Activated CD8-positive, alpha-beta memory T cell treated with anti-CD3 and anti-CD28 coated beads, Interleukin-2, amount 50 U/mL, for 24 hours (primary cell): ENCODE data around the gene XCL2.
"Not testable (repeated sequence)": the region's sequence is repeated elsewhere in the genome, so short reads cannot be mapped to it uniquely, and the experiment has no call there.

Experiments
- DNase-seq: peaks from one replicate; pipeline ENCODE4 v3.0.0-alpha.2; 2020; ENCODE audit errors: extremely low read depth

The XCL2 gene

GRCh38 chr1:168556647-168557046 is 12.8 kb upstream of the XCL2 start:
- no peak for DNase-seq

GRCh38 chr1:168555508-168556046 is 11.8 kb upstream of the XCL2 start:
- no peak for DNase-seq

GRCh38 chr1:168554603-168555483 is 11.0 kb upstream of the XCL2 start:
- DNase-seq: no peak

GRCh38 chr1:168553680-168554553 is 10.1 kb upstream of the XCL2 start:
- DNase-seq: no peak

- no peak for DNase-seq
These were observed 9.2 kb upstream of the XCL2 start for GRCh38 chr1:168552961-168553360.

- no peak for DNase-seq
These were observed 7.9 kb upstream of the XCL2 start for GRCh38 chr1:168551688-168552087.

- DNase-seq: no peak
These were observed 7.2 kb upstream of the XCL2 start for GRCh38 chr1:168550971-168551370.

GRCh38 chr1:168546553-168546895 is 2.7 kb upstream of the XCL2 start:
- not testable (repeated sequence) for DNase-seq

- not testable (repeated sequence) for DNase-seq
These were observed 2.1 kb upstream of the XCL2 start for GRCh38 chr1:168545678-168546552.

GRCh38 chr1:168542978-168543377 is 819 bp downstream of the XCL2 start:
- not testable (repeated sequence) for DNase-seq

- not testable (repeated sequence) for DNase-seq
These were observed 3.0 kb downstream of the XCL2 start for GRCh38 chr1:168540798-168541197.

GRCh38 chr1:168535536-168535935 is 8.3 kb downstream of the XCL2 start:
- DNase-seq: no peak

GRCh38 chr1:168531615-168532345 is 12.0 kb downstream of the XCL2 start:
- no peak for DNase-seq

GRCh38 chr1:168529518-168529917 is 14.3 kb downstream of the XCL2 start:
- no peak for DNase-seq

GRCh38 chr1:168521401-168522000 is 22.3 kb downstream of the XCL2 start:
- DNase-seq: no peak

GRCh38 chr1:168520832-168521231 is 23.0 kb downstream of the XCL2 start:
- no peak for DNase-seq

- DNase-seq: peak; percentile 32
These were observed 23.6 kb downstream of the XCL2 start for GRCh38 chr1:168520052-168520751.

GRCh38 chr1:168518813-168519212 is 25.0 kb downstream of the XCL2 start:
- DNase-seq: no peak

- no peak for DNase-seq
These were observed 25.6 kb downstream of the XCL2 start for GRCh38 chr1:168518201-168518689.

GRCh38 chr1:168514455-168514854 is 29.3 kb downstream of the XCL2 start:
- DNase-seq: no peak
